Panc1 (cell line): ENCODE data around the gene SLC66A2.

Experiments used
- CTCF ChIP-seq: fragments of 450-650 bp; IDR thresholded peaks from 2 replicates; pipeline ENCODE4 v1.5.1; 2017; ENCODE audit warnings: mild to moderate bottlenecking
- REST ChIP-seq, 2 experiments: IDR thresholded peaks; 2 replicates each; pipeline ENCODE4 v1.6.1; 2011 to 2012; ENCODE audit warnings: low read depth in 2 of 2, control low read depth in 1 of 2, low read length in 1 of 2, mild to moderate bottlenecking in 1 of 2, moderate library complexity in 1 of 2; ENCODE audit not compliant: insufficient read depth in 1 of 2
- TCF7L2 ChIP-seq: IDR thresholded peaks from 2 replicates; pipeline ENCODE4 v1.6.1; 2011; ENCODE audit warnings: mild to moderate bottlenecking, low read depth, low read length, inconsistent platforms

- no peak for TF ChIP-seq REST (IDR thresholded peaks at IDR 0.05; ENCODE audit: insufficient read depth in 1 of 2, low read depth in 2 of 2, low read length in 1 of 2)
- TF ChIP-seq CTCF, result no peak
- TF ChIP-seq TCF7L2, result no peak
Observed at GRCh38 chr18:79884294-79884962, 67.0 kb downstream of the SLC66A2 start.
